Measurements from ENCODE around the gene ELF4.

GRCh38 chrX:130125091-130125874 lies 15.0 kb upstream of the ELF4 start:
- no peak for TF ChIP-seq CTCF (conservative IDR thresholded peaks at IDR 0.05; ENCODE audit: low read depth, low read length)
- no peak for TF ChIP-seq POLR2A (IDR thresholded peaks at IDR 0.05; ENCODE audit: low read depth, low read length)
- TF ChIP-seq RCOR1 (IDR thresholded peaks at IDR 0.05; ENCODE audit: insufficient replicate concordance, low read length): no peak
- no peak for TF ChIP-seq MXI1 (IDR thresholded peaks at IDR 0.05; ENCODE audit: borderline replicate concordance, low read depth, low read length)
- TF ChIP-seq CEBPB (IDR thresholded peaks at IDR 0.05; ENCODE audit: low read depth, low read length): no peak
